HepG2 (cell line): Measurements from ENCODE around the gene SLCO2B1. TPM values are rescaled to one million over a fixed set of nuclear protein-coding genes. Genes with fewer than 3 reads are reported as not detected.

Source experiments
- DMAP1 ChIP-seq: IDR thresholded peaks from 2 replicates; pipeline ENCODE4 v1.6.1; 2016
- EED ChIP-seq: sonication (generic); formaldehyde crosslinking; IDR thresholded peaks from 2 replicates; pipeline ENCODE4 v1.5.0; 2020; ENCODE audit warnings: mild to moderate bottlenecking, missing genetic modification reagents
- ETV5 ChIP-seq: IDR thresholded peaks from 2 replicates; pipeline ENCODE4 v1.6.1; 2018; ENCODE audit warnings: missing biosample characterization, missing genetic modification reagents, inconsistent platforms, borderline replicate concordance
- FOXJ3 ChIP-seq: sonication (generic); formaldehyde crosslinking; IDR thresholded peaks from 2 replicates; pipeline ENCODE4 v1.4.0; 2020; ENCODE audit warnings: missing genetic modification reagents, mild to moderate bottlenecking, borderline replicate concordance
- IKZF1 ChIP-seq: fragments of 450-650 bp; IDR thresholded peaks from 2 replicates; pipeline ENCODE4 v1.7.1; 2016
- POLR2AphosphoS5 ChIP-seq: IDR thresholded peaks from 2 replicates; pipeline ENCODE4 v1.6.1; 2012; ENCODE audit warnings: low read depth, low read length
- PPARG ChIP-seq: conservative IDR thresholded peaks from 2 replicates; pipeline ENCODE4 v1.6.1; 2016; ENCODE audit warnings: missing biosample characterization, missing genetic modification reagents
- SALL2 ChIP-seq: sonication (generic); formaldehyde crosslinking; IDR thresholded peaks from 2 replicates; pipeline ENCODE4 v1.8.1; 2023; ENCODE audit warnings: mild to moderate bottlenecking, missing genetic modification reagents, inconsistent platforms
- TBX3 ChIP-seq: fragments of 450-650 bp; IDR thresholded peaks from 2 replicates; pipeline ENCODE4 v1.6.1; 2017; ENCODE audit warnings: antibody characterized with exemption, mild to moderate bottlenecking, inconsistent platforms, borderline replicate concordance
- TCF7L2 ChIP-seq: IDR thresholded peaks from 2 replicates; pipeline ENCODE4 v1.6.1; 2011; ENCODE audit warnings: mild to moderate bottlenecking, low read depth, low read length, moderate library complexity
- XBP1 ChIP-seq: sonication (generic); formaldehyde crosslinking; IDR thresholded peaks from 2 replicates; pipeline ENCODE4 v1.5.0; 2020; ENCODE audit warnings: missing genetic modification reagents
- XRCC5 ChIP-seq: fragments of 200-400 bp; formaldehyde crosslinking; optimal IDR thresholded peaks from 2 replicates; pipeline ENCODE3; 2017; ENCODE audit warnings: mild to moderate bottlenecking, low read length
- ZEB1 ChIP-seq: IDR thresholded peaks from 2 replicates; pipeline ENCODE4 v1.6.1; 2012; ENCODE audit warnings: mild to moderate bottlenecking, low read depth, inconsistent platforms; ENCODE audit not compliant: insufficient replicate concordance
- ZFP36 ChIP-seq: fragments of 150-350 bp; IDR thresholded peaks from 2 replicates; pipeline ENCODE4 v1.6.1; 2018; ENCODE audit warnings: borderline replicate concordance, low read length, low read depth; ENCODE audit not compliant: partially characterized antibody
- ZMYM3 ChIP-seq: sonication (generic); formaldehyde crosslinking; IDR thresholded peaks from 2 replicates; pipeline ENCODE4 v1.5.1; 2020; ENCODE audit warnings: mild to moderate bottlenecking, missing genetic modification reagents
- ZNF136 ChIP-seq: sonication (generic); formaldehyde crosslinking; IDR thresholded peaks from 2 replicates; pipeline ENCODE4 v1.8.1; 2022; ENCODE audit warnings: low read depth, mild to moderate bottlenecking, moderate library complexity, missing genetic modification reagents
- ZNF296 ChIP-seq: sonication (generic); formaldehyde crosslinking; conservative IDR thresholded peaks from 2 replicates; pipeline ENCODE4 v1.5.0; 2020; ENCODE audit warnings: mild to moderate bottlenecking, missing genetic modification reagents
- ZNF430 ChIP-seq: sonication (generic); formaldehyde crosslinking; IDR thresholded peaks from 2 replicates; pipeline ENCODE4 v1.9.0; 2021; ENCODE audit warnings: mild to moderate bottlenecking, missing genetic modification reagents
- ZNF629 ChIP-seq: sonication (generic); formaldehyde crosslinking; conservative IDR thresholded peaks from 2 replicates; pipeline ENCODE4 v1.5.0; 2020; ENCODE audit warnings: missing genetic modification reagents
- ZNF749 ChIP-seq: sonication (generic); formaldehyde crosslinking; IDR thresholded peaks from 2 replicates; pipeline ENCODE4 v1.8.0; 2022; ENCODE audit warnings: mild to moderate bottlenecking, missing genetic modification reagents, moderate library complexity, borderline replicate concordance
- ZNF772 ChIP-seq: sonication (generic); formaldehyde crosslinking; IDR thresholded peaks from 2 replicates; pipeline ENCODE4 v1.5.0; 2020; ENCODE audit warnings: mild to moderate bottlenecking, missing genetic modification reagents
- ZNF879 ChIP-seq: sonication (generic); formaldehyde crosslinking; IDR thresholded peaks from 2 replicates; pipeline ENCODE4 v1.8.1; 2023; ENCODE audit warnings: missing genetic modification reagents
- polyA plus RNA-seq, 8 experiments: library from polyadenylated mRNA; depleted of rRNA in 3 of 8; stranded (reverse) in 7 of 8; unstranded in 1 of 8; fragments of >200 nt; fragmentation: Illumina TruSeq in 4 of 8; extraction: Trizol in 4 of 8; gene quantifications; 2 replicates each; pipeline versions ENCODE4 v1.2.1 to v1.2.3, GENCODE V29; 2011 to 2016; ENCODE audit warnings: low read depth in 4 of 8, missing spikeins in 1 of 8, mixed read lengths in 1 of 8; ENCODE audit not compliant: insufficient read depth in 1 of 8
- total RNA-seq, 5 experiments: library from RNA; depleted of rRNA; stranded (reverse); fragments of >200 nt; fragmentation: Illumina TruSeq; extraction: Trizol; gene quantifications; 2 replicates each; pipeline ENCODE4 v1.2.3, GENCODE V29; 2016; ENCODE audit warnings: low read depth in 1 of 5
- TF ChIP-seq, protein P1 (sequence below): sonication (generic); formaldehyde crosslinking; IDR thresholded peaks from 2 replicates; pipeline ENCODE4 v1.4.0; 2020; ENCODE audit warnings: mild to moderate bottlenecking, missing genetic modification reagents

Gene SLCO2B1
- total and polyA plus RNA-seq, 2 of the 13 experiments (the other 11 are each of a cell fraction or from before 2014, with no cell fraction given): 15.3 to 19.8 TPM

DNA sequence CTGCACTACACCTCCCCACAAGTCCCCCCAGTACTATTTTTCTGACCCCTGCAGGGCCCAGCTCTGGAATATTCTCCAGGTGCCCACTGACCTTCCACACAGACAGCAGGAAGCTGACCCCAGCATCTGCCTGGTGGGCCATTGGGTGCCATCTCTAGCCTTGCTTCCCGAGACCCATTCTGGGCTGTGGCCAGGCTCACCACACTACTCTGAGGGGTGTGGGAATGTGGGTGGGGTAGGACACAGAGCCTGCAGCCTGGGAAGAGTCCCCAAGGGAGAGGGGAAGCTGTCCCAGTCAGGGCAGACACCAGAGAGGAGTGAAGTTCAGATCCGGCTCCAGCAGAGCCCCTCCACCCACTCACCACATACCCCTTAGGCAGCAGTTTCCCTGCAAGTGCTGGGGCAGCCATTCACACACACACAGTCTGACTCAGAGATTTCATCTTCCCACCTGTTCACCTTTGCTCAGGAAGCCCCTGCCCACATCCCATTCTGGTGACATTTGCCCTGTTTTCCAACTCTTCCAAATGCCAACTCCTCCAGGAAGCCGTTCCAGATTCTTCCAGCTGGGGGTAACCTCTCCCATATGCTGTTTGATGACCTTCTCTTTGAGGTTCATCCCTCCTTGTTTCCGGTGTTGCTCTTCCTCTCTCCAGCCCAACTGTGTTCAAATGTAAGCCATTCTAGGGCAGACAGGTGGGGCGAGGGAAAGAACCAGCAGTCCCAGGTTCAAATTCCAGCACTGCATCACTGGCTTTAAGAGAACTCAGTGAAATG lies 1.9 kb downstream of the SLCO2B1 start (continued):
- TF ChIP-seq, protein P1, sequence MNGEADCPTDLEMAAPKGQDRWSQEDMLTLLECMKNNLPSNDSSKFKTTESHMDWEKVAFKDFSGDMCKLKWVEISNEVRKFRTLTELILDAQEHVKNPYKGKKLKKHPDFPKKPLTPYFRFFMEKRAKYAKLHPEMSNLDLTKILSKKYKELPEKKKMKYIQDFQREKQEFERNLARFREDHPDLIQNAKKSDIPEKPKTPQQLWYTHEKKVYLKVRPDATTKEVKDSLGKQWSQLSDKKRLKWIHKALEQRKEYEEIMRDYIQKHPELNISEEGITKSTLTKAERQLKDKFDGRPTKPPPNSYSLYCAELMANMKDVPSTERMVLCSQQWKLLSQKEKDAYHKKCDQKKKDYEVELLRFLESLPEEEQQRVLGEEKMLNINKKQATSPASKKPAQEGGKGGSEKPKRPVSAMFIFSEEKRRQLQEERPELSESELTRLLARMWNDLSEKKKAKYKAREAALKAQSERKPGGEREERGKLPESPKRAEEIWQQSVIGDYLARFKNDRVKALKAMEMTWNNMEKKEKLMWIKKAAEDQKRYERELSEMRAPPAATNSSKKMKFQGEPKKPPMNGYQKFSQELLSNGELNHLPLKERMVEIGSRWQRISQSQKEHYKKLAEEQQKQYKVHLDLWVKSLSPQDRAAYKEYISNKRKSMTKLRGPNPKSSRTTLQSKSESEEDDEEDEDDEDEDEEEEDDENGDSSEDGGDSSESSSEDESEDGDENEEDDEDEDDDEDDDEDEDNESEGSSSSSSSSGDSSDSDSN: no peak
- TF ChIP-seq XBP1 (CRISPR knock-in tag) (no peak), ZMYM3 (0 out of 2 replicates have a peak, but pooled peaks have one; percentile 37), ZFP36 (peak; percentile 30), TBX3 (no peak), TCF7L2 (no peak), ZNF136 (CRISPR knock-in tag) (0 out of 2 replicates have a peak, but pooled peaks have one; percentile 41), DMAP1 (CRISPR knock-in tag) (0 out of 2 replicates have a peak, but pooled peaks have one; percentile 22), POLR2AphosphoS5 (no peak), SALL2 (CRISPR knock-in tag) (no peak), XRCC5 (no peak), FOXJ3 (CRISPR knock-in tag) (no peak), ZNF430 (CRISPR knock-in tag) (no peak), ZNF296 (no peak), ZEB1 (peak; percentile 22), ZNF879 (CRISPR knock-in tag) (no peak), ZNF629 (CRISPR knock-in tag) (no peak), ETV5 (peak; percentile 40; the same call in 1 of the 2 replicates), ZNF772 (CRISPR knock-in tag) (no peak), ZNF749 (CRISPR knock-in tag) (no peak), IKZF1 (no peak), PPARG (CRISPR knock-in tag) (peak; percentile 81; the same call in 1 of the 2 replicates), EED (CRISPR knock-in tag) (no peak)
